Fibroblast of skin of right quadriceps (primary cell): Measurements from ENCODE around the gene PARN.
A peak's percentile ranks its signal among the peaks of the same experiment; 100 is the strongest.

Experiments used
- DNase-seq: peaks from one replicate; pipeline ENCODE4 v3.0.0-alpha.2; 2013

The PARN gene

GRCh38 chr16:14496047-14496770 is 133.9 kb downstream of the PARN start:
- no peak for DNase-seq

GRCh38 chr16:14495213-14496046 is 134.6 kb downstream of the PARN start:
- DNase-seq, result no peak

- no peak for DNase-seq
Measured at GRCh38 chr16:14494396-14494966, 135.6 kb downstream of the PARN start.

DNA sequence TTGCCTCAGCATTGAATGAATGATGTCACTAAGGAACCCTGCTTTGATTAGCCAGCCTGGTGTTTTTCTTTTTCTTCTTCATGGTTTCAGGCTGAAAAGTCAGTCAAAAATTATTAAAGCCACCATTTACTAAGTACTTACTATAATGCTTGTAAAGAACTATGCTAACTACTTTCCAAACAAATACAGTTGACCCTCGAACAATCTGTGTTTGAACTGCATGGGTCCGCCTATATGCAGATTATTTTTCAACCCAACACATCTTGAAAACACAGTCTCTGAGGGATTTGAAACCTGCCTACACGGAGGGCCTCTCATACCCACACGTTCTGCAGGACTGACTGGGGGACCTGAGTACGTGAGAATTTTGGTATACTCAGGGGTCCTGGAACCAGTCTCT is 136.3 kb downstream of the PARN start:
- no peak for DNase-seq

DNA sequence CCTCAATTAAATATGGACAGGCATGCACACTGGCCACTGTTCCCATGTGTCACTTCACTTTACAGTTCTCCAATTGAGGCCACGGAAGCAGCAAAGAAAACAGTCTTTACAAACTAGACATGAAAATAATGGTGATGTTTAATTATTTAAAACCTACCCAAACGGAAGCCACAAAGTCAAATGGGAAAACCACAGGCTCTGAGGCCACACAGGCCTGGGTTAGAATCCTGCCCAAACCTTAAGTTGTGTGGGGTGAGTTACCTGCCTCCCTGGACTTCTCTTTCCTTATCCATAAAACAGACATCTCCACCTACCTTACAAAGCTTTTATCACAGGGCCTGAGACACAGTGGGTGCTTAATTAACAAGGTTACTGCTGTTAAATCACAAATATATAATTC is 137.4 kb downstream of the PARN start:
- DNase-seq, result no peak

DNA sequence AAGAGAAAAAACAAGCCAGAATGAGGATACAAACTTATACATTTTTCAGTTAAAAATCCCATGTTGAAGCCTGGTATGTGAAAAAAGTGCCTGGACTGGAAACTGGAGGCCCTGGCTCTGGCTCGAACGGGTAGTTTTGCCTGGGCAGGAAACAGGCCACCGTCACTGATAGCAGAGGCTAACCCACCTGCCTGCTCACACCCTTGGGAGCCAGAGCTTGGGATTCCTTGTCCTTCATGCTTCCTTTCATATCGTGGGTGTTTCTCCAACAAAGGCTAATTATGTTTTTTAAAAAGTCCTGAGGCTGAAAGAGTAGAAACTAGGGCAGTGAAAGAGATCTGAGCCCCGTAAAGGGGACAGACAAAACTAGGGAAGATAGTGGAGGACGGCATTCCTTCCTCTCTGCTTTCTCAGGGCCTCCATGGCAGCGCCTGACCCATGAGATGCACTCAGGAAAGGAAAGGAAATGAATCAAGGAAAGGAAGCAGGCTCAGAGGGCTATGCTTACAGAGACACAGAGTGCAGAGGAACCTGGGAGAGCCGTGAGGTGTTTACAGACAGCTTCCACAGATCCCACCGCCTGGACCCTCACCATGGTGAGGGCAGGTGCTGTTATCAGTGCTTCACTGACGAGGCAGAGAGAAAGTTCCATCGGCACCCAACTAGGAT is 138.1 kb downstream of the PARN start:
- no peak for DNase-seq

- DNase-seq, result no peak
Measured at GRCh38 chr16:14490235-14490634, 139.8 kb downstream of the PARN start.

DNA sequence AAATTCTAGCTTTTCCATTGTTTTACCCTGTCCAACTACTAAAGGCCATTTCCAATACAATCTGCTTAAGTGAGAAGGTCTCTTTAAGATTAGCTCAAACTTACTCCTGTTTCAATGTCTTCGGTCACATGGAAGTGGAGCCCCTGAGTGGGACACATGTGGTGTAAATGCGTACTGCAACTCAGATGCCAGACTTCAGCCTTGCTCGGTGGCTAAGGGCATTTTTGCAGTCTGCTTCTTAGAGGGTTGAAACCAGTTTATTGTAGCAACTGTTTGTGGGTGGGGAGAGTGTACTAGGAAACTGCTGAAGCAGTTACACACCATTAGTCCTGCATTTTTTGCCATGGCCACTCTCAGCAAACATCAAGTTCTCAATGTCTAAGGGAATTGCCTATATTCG is 140.6 kb downstream of the PARN start:
- DNase-seq, result peak; percentile 44

DNA sequence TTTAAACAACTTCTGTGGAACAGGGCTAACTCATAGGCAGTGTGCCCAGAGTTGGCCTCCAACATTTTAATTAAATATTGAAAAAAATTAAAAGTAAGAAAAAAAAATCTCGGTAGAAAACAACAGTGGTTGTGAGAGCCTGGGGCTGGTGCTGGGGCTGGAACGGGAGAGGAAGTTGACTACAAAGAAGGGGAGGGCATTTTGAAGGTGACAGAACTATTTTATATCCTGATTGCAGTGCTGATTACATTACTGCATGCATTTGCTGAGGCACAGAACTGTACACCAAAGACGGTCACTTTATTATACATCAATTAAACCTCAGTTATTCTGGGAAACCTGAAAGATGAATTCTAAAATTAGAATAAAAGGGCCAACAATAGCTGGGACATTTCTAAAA is 142.5 kb downstream of the PARN start:
- no peak for DNase-seq

DNA sequence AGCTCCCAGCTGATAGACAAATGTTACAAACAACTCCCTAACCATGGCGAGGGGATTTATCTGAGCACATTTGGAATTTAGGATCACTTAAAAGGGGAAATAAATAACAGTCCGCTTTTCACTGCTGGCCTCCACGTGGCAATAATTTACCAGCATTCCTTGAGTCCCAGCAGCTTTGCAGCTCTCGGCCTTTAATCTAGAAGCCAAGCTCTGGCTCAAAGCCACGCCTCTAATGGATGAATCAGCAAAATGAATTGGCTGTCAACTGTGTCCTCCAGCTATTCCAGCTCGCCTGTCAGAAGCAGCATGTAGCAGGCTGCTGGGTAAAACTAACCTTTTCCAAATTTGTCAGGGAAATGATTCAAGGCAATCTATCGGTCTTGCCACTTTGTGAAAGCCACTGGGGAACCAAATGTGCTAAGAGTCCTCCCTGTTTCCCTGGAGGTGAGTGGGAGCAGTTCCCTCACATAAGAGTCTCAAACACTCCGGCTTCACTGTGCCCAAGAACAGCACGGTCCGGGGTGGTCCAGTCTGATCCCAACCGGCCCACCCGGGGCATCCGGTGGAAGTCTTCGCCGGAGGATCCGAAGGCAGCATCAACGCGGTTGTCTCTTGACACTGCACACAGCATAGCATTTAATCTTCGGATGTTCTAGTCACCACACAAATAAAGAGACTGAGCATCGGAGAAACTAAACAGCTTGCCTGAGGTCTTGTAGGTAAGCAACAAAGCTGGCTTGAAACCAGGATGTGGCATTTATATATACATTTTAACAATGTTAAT is 143.3 kb downstream of the PARN start:
- DNase-seq, result peak; percentile 97

DNA sequence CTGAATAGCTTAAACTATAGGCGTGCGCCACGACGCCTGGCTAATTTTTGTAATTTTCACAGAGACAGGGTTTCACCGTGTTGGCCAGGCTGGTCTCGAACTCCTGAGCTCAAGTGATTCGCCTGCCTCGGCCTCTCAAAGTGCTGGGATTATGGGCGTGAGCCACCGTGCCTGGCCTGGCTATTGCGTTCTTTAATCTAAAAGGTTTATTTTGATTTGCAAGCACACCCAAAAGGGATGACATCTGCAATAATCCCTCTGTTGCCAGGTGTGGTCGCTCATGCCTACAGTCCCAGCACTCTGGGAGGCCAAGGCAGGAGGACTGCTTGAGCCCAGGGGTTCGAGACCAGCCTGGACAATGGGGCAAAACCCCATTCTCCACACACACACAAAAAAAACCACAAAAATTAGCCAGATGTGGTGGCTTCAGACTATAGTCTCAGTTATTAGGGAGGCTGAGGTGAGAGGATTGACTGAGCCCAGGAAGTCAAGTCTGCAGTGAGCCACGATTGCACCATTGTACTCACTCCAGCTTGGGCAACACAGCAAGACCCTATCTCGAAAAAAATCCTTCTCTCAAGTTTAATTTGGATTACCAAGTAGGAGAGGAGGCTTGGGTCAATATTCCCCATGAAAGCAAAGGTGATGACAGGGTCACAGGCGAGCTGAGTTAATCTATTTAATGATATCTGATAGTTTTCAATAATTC is 144.1 kb downstream of the PARN start:
- no peak for DNase-seq

DNA sequence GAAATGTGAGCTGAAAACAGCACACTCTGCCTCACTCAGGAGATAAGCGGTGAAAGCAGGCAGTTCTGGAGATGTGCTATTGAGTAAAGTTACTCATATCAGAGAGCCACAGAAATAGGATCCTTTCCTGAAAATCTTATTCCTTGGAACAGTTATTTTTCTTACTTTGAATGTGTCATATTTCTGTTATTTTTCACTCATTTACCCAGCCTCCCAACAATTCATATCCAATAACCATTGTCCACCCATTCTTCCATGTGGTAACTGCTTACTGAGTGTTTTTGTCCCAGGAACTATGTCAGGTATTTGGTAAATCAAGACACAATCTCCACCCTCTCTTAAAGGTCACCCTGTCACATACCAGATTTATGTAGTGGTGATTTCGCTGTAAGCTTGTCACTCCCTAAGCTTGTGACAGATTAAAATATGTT is 144.9 kb downstream of the PARN start:
- DNase-seq, result peak; percentile 58

GRCh38 chr16:14483819-14484385 is 146.2 kb downstream of the PARN start:
- no peak for DNase-seq

GRCh38 chr16:14476183-14476582 is 153.9 kb downstream of the PARN start:
- DNase-seq, result no peak

DNA sequence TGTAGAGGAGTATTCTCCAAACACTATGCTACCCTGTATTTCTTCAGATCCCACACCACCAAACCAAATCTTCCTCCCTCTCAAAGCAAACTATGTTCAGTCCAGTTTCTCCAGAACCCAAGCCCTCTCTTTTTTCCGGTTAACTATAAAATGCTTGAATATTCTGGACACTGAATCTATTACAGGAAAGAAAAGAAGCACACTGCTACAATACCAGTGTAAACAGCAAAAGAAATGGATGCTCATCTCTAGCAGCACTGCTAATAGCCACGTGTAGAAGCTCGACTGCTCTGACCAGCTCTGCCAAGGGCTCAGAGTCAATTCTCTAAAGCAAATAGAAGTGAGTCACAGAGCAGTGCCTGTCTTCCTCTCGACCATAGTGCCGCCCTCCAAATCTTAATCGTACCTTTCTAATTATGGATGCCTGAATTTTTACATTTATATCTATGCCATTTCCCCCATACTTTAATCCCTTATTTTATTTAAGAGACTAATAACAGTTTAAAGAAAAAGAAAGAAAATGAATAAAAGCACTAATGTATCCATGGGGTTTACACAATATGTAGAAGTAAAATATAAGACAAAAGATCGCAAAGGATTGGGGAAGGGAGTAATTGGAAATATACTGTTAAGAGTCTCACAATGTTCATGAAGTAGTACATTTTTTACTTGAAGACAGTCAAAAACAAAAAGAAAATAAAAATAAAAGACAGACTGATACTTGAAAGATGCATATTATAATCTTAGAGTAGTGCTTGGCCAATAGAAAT is 154.5 kb downstream of the PARN start:
- no peak for DNase-seq

DNA sequence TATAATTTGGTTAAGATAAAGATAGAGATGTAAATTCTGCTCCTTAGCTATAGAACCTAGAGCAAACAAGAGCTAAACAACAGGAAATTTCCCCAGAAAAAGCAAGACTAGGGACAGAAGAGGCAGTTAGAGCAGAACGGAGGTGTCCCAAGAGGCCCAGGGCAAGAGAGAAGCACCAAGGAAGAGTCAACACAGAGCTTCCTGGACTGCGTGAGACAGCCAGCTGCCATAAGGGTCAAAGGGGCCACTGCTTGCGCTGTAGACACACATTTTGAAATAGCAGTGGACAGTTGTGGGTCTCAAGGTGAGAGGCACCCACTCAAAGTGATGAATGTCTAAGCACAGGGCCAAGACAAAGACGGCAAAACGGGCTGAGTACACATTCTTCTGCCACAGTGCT is 156.6 kb downstream of the PARN start:
- no peak for DNase-seq

GRCh38 chr16:14472357-14472756 is 157.7 kb downstream of the PARN start:
- no peak for DNase-seq

DNA sequence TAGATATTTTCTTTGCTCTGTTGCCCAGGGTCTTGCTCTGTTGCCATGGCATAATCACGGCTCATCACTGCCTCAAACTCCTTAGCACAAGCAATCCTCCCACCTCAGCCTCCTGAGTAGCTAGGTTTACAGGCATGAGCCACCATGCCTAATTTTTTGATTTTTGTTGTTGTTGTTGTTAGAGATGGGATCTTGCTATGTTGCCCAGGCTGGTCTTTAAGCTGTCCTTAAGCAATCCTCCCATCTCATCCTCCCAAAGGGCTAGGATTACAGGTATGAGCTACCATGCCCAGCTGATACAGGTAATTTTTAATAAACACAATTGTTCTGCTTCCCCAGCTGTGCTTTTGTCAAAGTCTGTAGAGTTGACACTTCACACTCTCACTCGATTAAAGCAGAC is 159.3 kb downstream of the PARN start:
- DNase-seq, result no peak

- DNase-seq, result no peak
Measured at GRCh38 chr16:14465799-14466198, 164.3 kb downstream of the PARN start.

DNA sequence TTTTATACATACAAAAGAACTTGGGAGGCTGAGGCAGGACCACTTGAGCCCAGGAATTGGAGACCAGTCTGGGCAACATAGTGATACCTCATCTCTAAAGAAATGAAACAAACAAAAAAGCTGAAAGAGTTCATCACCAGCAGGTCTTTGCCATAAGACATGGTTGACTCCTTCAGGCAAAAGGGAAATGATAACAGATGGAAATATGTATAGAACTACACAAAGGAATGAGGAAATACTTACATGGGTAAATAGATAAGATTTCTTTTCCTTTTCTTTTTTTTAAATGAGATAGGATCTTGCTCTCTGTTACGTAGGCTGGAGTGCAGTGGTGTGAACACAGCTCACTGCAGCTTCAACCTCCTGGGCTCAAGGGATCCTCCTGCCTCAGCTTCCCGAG is 165.3 kb downstream of the PARN start:
- DNase-seq, result no peak

DNA sequence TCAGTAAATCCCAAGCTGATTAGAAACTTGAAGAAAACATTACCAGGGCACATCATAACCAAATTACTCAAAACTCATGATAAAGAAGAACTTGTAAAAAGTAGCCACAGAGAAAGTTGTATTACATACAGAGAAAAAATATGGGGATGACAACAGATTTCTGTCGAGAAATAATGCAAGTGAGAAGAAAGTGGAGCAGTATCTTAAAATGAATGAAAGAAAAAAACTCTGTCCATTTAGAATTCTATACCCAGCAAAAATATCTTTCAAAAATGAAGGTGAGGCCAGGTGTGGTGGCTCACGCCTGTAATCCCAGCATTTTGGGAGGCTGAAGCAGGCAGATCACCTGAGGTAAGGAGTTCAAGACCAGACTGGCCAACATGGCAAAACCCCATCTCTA is 165.9 kb downstream of the PARN start:
- no peak for DNase-seq
